ENCODE results near the gene MPV17L2. TPM values are rescaled to one million over a fixed set of nuclear protein-coding genes. Genes with fewer than 3 reads are reported as not detected.

Gene MPV17L2
- total and polyA plus RNA-seq, 2 experiments from 2014 or later, result 38.7 to 81.3 TPM

GRCh38 chr19:18179957-18180356 is 13.1 kb upstream of the MPV17L2 start:
- peaks cover 8% of the 10 kb centered on the region for H3K27me3 Mint-ChIP-seq (ENCODE audit: insufficient read depth, low read depth, poor library complexity)
- H3K36me3 Mint-ChIP-seq (ENCODE audit: low read depth), result peaks cover 5% of the 10 kb centered on the region; the same call in 1 of the 3 replicates
- TF ChIP-seq CREB1 (CRISPR knock-in tag; IDR thresholded peaks at IDR 0.05; ENCODE audit: low read depth) (no peak), ZNF114 (CRISPR knock-in tag; IDR thresholded peaks at IDR 0.05) (no peak), EZH2 (IDR thresholded peaks at IDR 0.05; ENCODE audit: low read depth, unreplicated experiment) (no peak), POLR2AphosphoS5 (IDR thresholded peaks at IDR 0.05; ENCODE audit: low read depth) (no peak), NANOG (IDR thresholded peaks at IDR 0.05; ENCODE audit: borderline replicate concordance) (no peak), EZH2phosphoT487 (IDR thresholded peaks at IDR 0.05; ENCODE audit: unreplicated experiment) (no peak), CTCF (conservative IDR thresholded peaks at IDR 0.05; ENCODE audit: low read depth in 2 of 2) (no peak), ZNF331 (CRISPR knock-in tag; IDR thresholded peaks at IDR 0.05; ENCODE audit: low read depth) (no peak), STAT1 (IDR thresholded peaks at IDR 0.05; ENCODE audit: unreplicated experiment) (no peak), REST (IDR thresholded peaks at IDR 0.05; ENCODE audit: unreplicated experiment) (no peak), JUNB (IDR thresholded peaks at IDR 0.05; ENCODE audit: unreplicated experiment) (no peak)
- TF ChIP-seq, protein P1, sequence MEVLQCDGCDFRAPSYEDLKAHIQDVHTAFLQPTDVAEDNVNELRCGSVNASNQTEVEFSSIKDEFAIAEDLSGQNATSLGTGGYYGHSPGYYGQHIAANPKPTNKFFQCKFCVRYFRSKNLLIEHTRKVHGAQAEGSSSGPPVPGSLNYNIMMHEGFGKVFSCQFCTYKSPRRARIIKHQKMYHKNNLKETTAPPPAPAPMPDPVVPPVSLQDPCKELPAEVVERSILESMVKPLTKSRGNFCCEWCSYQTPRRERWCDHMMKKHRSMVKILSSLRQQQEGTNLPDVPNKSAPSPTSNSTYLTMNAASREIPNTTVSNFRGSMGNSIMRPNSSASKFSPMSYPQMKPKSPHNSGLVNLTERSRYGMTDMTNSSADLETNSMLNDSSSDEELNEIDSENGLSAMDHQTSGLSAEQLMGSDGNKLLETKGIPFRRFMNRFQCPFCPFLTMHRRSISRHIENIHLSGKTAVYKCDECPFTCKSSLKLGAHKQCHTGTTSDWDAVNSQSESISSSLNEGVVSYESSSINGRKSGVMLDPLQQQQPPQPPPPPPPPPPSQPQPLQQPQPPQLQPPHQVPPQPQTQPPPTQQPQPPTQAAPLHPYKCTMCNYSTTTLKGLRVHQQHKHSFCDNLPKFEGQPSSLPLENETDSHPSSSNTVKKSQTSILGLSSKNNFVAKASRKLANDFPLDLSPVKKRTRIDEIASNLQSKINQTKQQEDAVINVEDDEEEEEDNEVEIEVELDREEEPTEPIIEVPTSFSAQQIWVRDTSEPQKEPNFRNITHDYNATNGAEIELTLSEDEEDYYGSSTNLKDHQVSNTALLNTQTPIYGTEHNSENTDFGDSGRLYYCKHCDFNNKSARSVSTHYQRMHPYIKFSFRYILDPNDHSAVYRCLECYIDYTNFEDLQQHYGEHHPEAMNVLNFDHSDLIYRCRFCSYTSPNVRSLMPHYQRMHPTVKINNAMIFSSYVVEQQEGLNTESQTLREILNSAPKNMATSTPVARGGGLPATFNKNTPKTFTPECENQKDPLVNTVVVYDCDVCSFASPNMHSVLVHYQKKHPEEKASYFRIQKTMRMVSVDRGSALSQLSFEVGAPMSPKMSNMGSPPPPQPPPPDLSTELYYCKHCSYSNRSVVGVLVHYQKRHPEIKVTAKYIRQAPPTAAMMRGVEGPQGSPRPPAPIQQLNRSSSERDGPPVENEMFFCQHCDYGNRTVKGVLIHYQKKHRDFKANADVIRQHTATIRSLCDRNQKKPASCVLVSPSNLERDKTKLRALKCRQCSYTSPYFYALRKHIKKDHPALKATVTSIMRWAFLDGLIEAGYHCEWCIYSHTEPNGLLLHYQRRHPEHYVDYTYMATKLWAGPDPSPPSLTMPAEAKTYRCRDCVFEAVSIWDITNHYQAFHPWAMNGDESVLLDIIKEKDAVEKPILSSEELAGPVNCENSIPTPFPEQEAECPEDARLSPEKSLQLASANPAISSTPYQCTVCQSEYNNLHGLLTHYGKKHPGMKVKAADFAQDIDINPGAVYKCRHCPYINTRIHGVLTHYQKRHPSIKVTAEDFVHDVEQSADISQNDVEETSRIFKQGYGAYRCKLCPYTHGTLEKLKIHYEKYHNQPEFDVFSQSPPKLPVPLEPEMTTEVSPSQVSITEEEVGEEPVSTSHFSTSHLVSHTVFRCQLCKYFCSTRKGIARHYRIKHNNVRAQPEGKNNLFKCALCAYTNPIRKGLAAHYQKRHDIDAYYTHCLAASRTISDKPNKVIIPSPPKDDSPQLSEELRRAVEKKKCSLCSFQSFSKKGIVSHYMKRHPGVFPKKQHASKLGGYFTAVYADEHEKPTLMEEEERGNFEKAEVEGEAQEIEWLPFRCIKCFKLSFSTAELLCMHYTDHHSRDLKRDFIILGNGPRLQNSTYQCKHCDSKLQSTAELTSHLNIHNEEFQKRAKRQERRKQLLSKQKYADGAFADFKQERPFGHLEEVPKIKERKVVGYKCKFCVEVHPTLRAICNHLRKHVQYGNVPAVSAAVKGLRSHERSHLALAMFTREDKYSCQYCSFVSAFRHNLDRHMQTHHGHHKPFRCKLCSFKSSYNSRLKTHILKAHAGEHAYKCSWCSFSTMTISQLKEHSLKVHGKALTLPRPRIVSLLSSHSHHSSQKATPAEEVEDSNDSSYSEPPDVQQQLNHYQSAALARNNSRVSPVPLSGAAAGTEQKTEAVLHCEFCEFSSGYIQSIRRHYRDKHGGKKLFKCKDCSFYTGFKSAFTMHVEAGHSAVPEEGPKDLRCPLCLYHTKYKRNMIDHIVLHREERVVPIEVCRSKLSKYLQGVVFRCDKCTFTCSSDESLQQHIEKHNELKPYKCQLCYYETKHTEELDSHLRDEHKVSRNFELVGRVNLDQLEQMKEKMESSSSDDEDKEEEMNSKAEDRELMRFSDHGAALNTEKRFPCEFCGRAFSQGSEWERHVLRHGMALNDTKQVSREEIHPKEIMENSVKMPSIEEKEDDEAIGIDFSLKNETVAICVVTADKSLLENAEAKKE (CRISPR knock-in tag; IDR thresholded peaks at IDR 0.05), result no peak
- TF ChIP-seq, protein P2, sequence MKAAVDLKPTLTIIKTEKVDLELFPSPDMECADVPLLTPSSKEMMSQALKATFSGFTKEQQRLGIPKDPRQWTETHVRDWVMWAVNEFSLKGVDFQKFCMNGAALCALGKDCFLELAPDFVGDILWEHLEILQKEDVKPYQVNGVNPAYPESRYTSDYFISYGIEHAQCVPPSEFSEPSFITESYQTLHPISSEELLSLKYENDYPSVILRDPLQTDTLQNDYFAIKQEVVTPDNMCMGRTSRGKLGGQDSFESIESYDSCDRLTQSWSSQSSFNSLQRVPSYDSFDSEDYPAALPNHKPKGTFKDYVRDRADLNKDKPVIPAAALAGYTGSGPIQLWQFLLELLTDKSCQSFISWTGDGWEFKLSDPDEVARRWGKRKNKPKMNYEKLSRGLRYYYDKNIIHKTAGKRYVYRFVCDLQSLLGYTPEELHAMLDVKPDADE (IDR thresholded peaks at IDR 0.05), result no peak
- Histone ChIP-seq H4K20me1 (replicated peaks; ENCODE audit: insufficient read depth) (no peaks in the 10 kb centered on the region), H3K4me1 (ENCODE audit: insufficient read depth) (no peaks in the 10 kb centered on the region), H3F3A (replicated peaks; ENCODE audit: low read depth) (no peaks in the 10 kb centered on the region), H3K36me3 (ENCODE audit: insufficient read depth) (no peaks in the 10 kb centered on the region), H3K27me3 (ENCODE audit: insufficient read depth) (peaks cover 2% of the 10 kb centered on the region; the same call in 1 of the 2 replicates), H3K9me2 (ENCODE audit: insufficient read depth) (no peaks in the 10 kb centered on the region), H3K79me2 (replicated peaks; ENCODE audit: insufficient read depth) (no peaks in the 10 kb centered on the region), H3K27ac (ENCODE audit: low read depth) (no peak overlapping the region), H3K4me2 (no peak overlapping the region), H3K4me3 (no peak overlapping the region), H2AFZ (no peak overlapping the region)
- ATAC-seq (no peak), DNase-seq (ENCODE audit: low spot score) (no peak)
- H3K27ac Mint-ChIP-seq, result no peak overlapping the region
- H3K4me1 Mint-ChIP-seq, result no peaks in the 10 kb centered on the region
- H3K9me3 Mint-ChIP-seq, result no peaks in the 10 kb centered on the region
- no peak overlapping the region for H3K4me3 Mint-ChIP-seq

Data from GM23338 (cell line).